Right renal cortex interstitium (tissue), 3 donors: ENCODE data around the gene NLN. TPM values are rescaled to one million over a fixed set of nuclear protein-coding genes. Genes with fewer than 3 reads are reported as not detected.
"Not testable (repeated sequence)": the region's sequence is repeated elsewhere in the genome, so short reads cannot be mapped to it uniquely, and the experiment has no call there.

ENCODE experiments used
- DNase-seq, 3 donors: peaks; one replicate each; pipeline ENCODE4 v3.0.0-alpha.2; 2013; ENCODE audit warnings: low read depth in 3 of 3, low spot score in 2 of 3
- polyA plus RNA-seq, 3 donors: library from polyadenylated mRNA; unstranded; fragments of 120-200 nt; gene quantifications; one replicate each; pipeline ENCODE4 v1.2.1, GENCODE V29; 2013; ENCODE audit not compliant: insufficient read length in 3 of 3

The NLN gene
- polyA plus RNA-seq, 3 donors: 35.1 to 41.3 (median 40.3) TPM

DNA sequence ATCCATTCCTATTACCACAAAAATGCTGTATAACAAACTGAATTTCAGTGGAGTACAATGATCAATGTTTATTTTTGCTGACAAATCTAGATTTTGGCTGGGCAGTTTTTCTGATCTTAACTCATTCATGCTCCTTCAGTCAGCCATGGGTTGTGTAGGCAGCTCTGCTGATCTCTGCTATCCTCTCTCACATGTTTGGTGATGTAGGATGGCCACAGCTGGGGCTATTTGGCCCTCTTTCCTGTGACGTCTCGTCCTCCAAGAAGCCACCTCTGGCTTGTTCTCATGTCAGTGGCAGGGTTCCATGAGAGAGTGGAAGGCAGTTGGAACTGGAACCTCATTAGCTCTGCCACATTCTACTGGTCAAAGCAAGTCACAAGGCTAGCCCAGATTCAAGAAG is 8.9 kb downstream of the NLN start:
- DNase-seq: no peak

DNA sequence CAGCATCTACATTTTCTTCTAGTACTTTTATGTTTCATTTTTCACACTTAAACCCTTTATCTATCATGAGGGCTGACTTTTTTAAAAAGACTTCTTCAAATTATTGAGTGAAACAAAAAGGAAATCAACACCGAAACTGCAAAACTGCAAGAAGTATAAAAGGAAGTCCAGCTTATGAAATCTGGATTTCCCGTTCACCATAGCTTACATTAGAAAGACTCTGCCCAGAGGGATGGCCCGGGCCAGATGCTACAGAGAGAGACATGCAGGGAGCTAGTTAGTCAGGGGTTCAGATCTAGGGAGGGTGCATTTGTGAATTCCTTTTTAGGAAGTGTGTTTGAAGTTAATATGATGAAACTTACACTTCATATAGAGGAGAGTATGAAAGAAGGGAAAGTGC is 10.0 kb downstream of the NLN start:
- not testable (repeated sequence) for DNase-seq

DNA sequence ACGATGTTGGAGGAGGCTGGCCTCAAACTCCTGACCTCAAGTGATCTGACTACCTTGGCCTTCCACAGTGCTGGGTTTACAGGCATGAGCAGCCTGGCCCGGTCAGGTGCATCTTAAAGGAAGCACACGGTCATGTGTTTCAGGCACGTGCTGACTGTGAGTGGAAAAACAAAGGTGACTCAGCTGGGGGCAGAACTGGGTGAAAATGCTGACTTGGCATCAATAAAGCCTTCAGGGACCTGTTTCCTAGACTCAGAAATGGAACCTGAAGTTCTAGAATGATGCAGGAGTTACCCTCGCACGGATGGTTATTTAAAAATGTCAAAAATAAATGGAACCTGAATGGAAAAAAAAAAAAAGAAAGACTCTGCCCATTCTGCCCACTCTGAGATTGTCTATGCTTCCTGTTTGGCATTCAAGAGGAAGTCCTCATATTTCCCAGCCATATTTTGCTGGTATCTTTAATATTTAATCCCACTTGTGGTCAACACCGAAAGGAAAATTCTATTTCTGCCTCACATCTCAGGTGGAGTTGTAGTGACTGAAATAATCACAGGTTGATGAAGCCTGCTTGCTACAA is 12.3 kb downstream of the NLN start:
- not testable (repeated sequence) for DNase-seq

DNA sequence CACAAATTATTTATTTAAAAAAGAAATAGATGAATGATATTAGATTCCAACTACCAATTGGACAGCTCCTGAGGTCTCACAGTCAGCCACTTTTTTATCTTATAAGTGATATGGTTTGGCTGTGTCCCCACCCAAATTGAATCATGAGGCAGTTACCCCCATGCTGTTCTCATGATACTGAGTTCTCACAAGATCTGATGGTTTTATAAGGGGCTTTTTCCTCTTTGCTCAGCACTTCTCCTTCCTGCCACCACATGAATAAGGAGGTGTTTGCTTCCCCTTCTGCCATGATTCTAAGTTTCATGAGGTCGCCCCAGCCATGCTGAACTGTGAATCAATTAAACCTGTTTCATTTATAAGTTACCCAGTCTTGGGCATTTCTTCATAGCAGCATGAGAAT is 12.9 kb downstream of the NLN start:
- DNase-seq: no peak

DNA sequence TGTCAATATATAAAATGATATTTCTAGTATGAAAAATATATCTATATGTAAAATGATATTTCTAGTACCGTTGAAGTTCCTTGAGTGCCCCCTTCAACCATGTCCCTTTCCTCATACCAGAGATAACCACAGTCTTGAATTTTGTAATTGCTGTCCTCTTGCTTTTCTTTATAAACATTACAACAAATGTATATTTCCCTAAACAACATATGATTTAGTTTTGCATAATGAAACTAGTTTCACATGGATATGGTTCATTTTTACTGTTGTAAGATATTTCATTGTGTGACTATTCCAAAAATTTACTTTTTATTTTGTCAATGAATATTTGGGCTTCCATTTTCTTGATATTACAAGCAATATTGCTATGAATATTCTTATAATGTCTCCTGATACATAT is 14.0 kb downstream of the NLN start:
- no peak for DNase-seq

DNA sequence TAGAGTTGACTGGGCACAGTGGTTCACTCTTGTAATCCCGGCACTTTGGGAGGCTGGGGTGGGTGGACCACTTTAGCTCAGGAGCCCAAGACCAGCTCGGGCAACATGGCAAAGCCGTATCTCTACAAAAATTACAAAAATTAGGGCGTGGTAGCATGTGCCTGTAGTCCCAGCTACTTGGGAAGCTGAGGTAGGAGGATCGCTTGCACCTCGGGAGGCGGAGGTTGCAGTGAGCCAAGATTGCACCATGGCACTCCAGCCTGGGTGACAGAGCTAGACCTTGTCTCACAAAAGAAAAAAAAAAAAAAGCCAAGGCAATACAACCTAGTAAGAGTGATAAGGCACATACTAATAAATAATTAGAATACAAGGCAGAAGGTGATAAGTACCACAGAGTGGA is 15.8 kb downstream of the NLN start:
- no peak for DNase-seq

DNA sequence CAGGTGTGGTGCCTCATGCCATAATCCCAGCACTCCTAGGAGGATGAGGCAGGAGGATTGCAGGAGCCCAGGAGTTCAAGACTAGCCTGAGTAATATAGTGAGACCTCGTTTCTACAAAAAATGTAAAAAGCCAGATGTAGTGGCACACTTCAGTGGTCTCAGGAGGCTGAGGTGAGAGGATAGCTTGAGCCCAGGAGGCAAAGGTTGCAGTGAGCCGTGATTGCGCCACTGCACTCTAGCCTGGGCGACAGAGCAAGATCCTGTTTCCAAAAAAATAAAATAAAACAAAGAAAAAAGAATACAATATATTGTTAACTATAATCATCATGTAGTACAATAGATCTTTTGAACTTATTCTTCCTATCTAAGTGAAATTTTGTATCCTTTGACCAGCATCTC is 16.3 kb downstream of the NLN start:
- no peak for DNase-seq

DNA sequence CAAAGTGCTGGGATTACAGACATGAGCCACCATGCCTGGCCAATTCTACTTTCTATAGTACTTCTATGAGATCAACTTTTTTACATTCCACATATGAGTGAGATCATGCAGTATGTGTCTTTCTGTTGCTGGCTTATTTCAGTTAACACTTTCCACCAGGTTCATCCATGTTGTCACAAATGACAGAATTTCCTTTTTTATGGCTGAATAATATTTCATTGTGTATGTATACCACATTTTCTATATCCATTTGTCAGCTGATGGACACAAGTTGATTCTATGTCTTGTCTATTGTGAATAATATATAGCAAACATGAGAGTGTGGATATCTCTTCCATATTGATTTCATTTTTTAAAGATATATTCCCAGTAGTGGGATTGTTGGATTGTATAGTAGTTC is 17.2 kb downstream of the NLN start:
- no peak for DNase-seq

DNA sequence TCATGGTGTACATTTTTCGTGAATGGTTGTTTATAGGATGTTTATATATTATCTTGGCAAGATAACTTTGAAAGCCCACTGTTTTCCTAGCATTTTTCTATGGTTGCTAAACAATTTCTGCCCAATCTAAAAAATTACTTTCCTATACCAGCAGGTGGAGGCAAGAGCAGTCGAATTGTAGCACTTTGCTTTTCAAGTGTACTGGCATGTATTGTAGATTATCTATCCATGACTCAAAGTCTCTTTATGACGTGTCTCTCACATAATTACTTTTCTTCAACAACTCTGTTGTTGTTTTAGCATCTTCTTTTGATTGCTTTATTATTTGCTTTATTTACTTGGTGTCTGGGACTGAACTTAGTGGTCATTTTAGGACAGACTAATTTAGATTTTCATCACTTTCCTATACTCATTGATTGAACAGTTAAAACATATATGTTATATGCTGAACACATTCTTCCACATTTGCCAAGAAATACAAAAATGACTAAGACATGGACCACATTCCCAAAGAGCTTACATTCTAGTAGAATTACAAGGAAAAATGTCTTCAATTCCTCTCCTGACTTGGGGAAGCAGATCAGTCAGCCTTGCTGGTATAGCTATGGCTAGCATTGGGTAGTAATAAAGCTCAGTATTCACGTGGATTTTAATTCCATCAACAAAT is 20.7 kb downstream of the NLN start:
- no peak for DNase-seq

DNA sequence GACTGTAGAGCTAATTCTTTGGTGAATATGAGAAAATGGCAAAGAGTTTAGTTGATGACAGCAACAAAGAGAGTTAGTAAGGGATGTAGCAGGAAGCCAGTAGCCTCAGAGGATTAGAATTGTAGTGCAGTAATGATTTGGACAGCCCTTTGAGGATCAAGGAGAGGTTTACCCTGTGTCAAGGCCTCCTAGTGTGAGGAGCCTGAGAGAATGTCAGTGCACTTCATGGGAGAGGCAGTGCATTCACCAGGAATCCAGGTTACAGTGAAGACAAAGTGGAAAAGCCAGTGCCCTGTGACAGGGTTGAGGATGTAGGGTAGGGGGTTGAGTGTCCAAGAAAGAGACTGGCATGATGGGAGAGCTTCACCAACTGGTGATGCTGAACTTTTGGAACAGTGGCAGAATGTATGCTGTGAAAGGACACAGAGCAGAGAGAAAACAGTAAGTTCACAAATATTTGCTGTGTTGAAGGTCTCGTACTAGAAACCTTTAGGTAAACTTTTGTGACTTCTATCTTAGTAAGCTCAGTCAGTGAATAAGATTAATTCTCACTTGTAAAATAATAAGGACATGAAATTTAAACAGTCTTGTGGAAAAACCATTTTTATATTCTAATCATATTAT is 27.3 kb downstream of the NLN start:
- no peak for DNase-seq

DNA sequence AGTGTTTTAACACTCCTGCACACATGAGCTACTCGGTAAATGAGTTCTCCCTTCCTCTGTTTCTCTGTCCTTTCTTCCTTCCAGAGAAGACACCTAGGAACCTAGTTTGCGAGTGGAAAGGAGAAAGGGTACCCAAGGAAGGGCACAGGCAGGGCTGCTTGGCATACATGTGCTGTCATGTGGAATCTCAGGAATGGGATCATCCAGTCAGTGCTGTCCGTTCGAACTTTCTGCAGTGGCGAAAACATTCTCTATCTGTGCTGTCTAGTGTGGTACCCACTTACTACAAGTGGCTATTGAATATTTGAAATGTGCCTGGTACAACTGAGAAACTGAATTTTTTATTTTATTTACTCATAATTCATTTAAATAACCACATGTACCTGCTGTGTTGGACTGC is 28.0 kb downstream of the NLN start:
- no peak for DNase-seq

DNA sequence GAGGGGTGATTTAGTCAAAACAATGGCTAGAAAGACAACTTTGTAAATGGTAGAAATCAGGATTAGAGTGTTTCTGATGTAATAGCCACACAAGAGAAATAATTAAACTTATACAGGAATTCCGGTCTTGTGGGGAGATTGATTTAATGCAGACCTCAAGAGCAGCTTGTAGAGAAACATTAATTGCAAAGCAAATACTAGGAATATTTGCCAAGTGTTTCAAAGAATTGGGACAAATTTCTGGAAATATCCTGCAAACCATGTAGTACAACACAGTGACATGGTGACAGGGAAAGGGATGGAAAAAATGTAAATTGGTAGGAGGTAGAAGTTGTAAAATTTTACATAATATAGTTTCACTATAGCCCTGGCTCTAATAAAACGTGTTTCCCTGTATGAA is 28.9 kb downstream of the NLN start:
- DNase-seq: no peak

DNA sequence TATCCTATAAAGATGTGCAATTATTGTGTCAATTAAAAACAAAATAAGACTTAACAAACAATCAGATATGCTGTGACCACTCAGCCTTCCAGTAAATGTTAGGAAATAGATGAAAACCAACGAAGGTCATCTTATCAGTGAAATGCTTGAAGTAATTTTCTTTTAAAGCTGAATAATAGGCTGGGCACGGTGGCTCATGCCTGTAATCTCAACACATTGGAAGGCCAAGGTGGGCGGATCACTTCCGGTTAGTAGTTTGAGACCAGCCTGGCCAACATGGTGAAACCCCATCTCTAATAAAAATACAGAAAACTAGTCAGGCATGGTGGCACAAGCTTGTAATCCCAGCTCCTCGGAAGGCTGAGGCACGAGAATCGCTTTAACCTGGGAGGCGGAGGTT is 31.2 kb downstream of the NLN start:
- no peak for DNase-seq

DNA sequence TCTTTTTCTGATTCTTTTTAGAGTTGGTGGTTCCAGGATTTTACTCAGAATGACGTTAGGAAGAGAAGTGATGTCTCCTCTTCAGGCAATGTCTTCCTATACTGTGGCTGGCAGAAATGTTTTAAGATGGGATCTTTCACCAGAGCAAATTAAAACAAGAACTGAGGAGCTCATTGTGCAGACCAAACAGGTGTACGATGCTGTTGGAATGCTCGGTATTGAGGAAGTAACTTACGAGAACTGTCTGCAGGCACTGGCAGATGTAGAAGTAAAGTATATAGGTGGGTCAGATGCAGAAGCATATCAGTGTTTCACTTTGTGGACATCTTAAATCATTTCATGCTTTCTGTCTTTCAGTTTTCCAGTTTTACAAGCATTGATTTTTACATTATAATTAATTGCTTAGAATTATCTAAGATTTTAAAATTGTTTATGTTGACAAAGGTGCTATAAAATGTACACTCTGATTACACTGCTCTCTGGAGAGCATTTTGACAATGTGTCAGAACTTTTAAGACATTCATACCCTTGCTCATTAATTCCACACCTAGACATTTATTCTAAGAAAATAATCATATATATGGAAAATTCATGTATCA is 36.6 kb downstream of the NLN start:
- no peak for DNase-seq

DNA sequence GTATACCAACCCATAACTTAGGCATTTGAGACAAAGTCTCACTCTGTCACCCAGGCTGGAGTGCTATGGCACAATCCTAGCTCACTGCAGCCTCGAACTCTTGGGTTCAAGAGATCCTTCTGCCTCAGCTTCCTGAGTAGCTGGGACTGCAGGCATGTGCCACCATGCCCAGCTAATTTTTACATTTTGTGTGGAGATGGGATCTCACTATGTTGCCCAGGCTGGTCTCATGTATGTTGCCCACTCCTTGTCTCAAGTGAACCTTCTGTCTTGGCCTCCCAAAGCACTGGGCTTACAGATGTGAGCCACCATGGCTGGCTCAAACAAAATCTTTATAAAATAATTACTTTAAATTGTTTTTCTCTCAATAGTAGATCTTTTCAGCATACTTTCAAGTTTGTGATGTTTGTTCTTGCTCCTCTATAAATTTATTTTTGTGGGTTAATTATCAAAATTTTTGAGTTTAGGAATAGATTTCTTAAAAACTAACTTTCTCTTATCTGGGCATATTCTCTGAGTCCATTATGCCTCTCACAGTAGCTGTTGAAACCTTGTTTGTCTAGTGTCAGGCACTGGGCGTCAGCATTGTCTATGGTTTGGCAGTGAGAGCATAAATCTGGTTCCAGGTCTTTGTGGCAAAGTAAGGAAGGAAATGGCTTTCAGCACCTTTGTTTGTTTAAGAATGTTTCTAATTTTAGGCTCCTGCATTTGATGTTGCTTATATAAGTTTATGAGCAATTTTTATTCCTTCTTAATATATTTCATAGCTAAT is 38.7 kb downstream of the NLN start:
- no peak for DNase-seq

DNA sequence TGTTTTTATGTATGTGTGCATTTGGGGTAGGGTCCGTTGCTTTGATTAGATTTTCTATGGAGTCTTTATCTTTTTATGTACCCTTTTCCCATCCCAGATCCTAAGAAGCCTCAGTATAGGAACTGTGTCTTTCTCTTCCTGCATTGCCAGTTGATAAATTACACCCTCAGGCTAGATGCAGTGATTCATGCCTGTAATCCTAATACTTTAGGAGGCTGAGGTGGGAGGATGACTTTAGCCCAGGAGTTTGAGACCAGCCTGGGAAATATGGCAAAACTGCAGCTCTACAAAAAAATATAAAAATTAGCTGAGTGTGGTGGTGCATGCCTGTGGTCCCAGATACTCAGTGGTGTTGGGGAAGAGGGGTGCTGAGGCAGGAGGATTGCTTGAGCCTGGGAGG is 40.2 kb downstream of the NLN start:
- no peak for DNase-seq

DNA sequence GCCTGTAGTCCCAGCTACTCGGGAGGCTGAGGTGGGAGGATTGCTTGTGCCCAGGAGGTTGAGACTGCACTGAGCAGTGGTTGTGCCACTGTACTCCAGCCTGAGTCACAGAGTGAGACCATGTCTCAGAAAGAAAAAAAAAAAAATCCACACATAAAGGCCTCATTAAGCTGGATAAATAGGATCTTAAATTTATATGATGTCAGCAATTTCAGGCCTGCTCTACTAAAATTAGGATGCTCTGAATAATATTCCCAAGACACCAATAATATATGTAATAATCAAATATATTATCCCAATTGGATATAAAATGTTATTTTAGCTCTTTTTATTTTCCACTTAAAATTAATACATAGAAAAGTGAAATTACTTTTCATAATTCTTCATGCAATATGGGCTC is 43.6 kb downstream of the NLN start:
- DNase-seq: no peak

DNA sequence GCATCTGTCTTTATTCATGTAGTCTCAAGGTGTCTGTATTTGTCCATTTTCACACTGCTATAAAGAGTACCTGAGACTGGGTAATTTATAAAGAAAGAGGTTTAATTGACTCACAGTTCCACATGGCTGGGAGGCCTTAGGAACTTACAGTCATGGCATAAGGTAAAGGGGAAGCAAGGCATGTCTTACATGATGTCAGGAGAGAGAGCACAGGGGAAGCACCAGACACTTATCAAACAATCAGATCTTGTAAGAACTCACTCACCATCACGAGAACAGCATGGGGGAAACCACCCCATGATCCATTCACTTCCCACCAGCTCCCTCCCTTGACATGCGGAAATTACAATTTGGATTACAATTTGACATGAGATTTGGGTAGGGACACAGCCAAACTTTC is 44.2 kb downstream of the NLN start:
- no peak for DNase-seq

DNA sequence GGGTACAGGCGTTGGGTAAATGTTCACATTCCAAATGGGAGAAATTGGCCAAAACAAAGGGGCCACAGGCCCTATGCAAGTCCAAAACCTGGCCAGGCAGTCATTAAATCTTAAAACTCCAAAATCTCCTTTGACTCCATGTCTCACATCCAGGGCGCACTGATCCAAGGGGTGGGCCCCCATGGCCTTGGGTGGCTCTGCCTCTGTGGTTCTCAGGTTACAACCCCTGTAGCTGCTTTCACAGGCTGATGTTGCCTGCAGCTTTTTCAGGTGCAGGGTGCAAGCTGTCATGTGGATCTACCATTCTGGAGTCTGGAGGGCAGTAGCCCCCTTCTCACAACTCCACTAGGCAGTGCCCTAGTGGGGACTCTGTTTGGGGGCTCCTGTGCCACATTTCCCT is 44.8 kb downstream of the NLN start:
- DNase-seq: no peak

DNA sequence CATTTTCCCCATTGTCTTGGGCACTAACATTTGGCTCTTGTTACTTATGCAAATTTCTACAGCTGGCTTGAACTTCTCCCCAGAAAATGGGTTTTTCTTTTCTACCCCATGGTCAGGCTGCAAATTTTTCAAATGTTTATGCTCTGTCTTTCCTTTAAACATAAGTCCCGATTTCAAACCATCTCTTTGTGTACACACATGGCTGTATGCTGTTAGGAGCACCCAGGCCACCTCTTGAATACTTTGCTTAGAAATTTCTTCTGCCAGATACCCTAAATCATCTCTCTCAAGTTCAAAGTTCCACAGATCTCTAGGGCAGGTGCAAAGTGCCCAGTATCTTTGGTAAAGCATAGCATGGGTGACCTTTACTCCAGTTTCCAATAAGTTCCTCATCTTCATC is 45.6 kb downstream of the NLN start:
- DNase-seq: no peak

DNA sequence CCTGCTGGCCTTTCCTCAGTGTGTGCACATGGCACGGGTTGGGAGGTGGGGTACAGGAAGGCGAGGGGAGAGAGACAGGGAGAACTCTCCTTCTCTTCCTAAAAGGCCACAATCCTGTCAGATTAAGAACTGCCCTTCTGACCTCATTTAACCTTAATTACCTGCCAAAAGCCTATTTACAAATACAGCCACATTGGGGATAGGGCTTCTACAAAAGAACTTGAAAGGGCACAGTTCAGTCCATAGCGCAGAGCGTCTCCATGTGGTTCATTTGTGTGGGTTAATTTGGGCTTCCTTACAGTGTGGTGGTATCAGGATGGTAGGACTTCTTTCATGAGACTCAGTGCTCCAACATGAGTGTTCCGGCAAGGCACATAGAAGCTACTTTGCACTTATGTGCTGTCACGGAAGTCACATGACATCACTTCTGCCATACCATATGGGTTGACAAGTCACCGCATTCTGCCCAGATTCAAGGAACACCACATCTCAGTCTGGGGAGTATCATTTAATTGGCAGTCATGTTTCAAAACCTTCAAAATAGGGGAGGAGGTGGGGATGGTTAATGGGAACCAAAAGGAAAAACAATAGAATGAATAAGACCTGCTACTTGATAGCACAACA is 46.8 kb downstream of the NLN start:
- no peak for DNase-seq
